MM.1S (cell line): Measurements from ENCODE around the gene BLOC1S4.

Source experiments
- DNase-seq: peaks from one replicate; pipeline ENCODE4 v3.0.0-alpha.2; 2015
- H2AFZ ChIP-seq: fragments of 300-600 bp; sonication (generic); 2 replicates; pipeline ENCODE4 v1.6.0; 2016; ENCODE audit warnings: antibody characterized with exemption, low read length
- H3F3A ChIP-seq: fragments of 300-600 bp; sonication (generic); 2 replicates; pipeline ENCODE4 v1.6.1; 2016; ENCODE audit warnings: mild to moderate bottlenecking, antibody characterized with exemption, low read length, moderate library complexity, mixed read lengths; ENCODE audit not compliant: insufficient read depth
- H3K27ac ChIP-seq: fragments of 300-600 bp; sonication (generic); 2 replicates; pipeline ENCODE4 v1.5.1; 2016; ENCODE audit warnings: mild to moderate bottlenecking, low read length
- H3K27me3 ChIP-seq: fragments of 300-600 bp; sonication (generic); replicated peaks from 2 replicates; pipeline ENCODE4 v1.6.0; 2016; ENCODE audit warnings: low read length; ENCODE audit not compliant: insufficient read depth
- H3K36me3 ChIP-seq: fragments of 300-600 bp; sonication (generic); replicated peaks from 2 replicates; pipeline ENCODE4 v1.6.1; 2016; ENCODE audit warnings: mild to moderate bottlenecking, low read length, mixed read lengths; ENCODE audit not compliant: insufficient read depth
- H3K4me1 ChIP-seq: fragments of 300-600 bp; sonication (generic); 2 replicates; pipeline ENCODE4 v1.6.1; 2016; ENCODE audit warnings: low read length, mixed read lengths
- H3K4me2 ChIP-seq: fragments of 300-600 bp; sonication (generic); 2 replicates; pipeline ENCODE4 v1.6.0; 2016; ENCODE audit warnings: low read depth, low read length
- H3K4me3 ChIP-seq: fragments of 300-600 bp; sonication (generic); 2 replicates; pipeline ENCODE4 v1.5.1; 2016; ENCODE audit warnings: low read length, mixed read lengths
- H3K79me2 ChIP-seq: fragments of 300-600 bp; sonication (generic); 2 replicates; pipeline ENCODE4 v1.6.1; 2016; ENCODE audit warnings: mixed run types, low read length, mixed read lengths
- H3K9ac ChIP-seq: fragments of 300-600 bp; sonication (generic); 2 replicates; pipeline ENCODE4 v1.6.1; 2016; ENCODE audit warnings: low read length, mixed read lengths
- H3K9me2 ChIP-seq: fragments of 300-600 bp; sonication (generic); replicated peaks from 2 replicates; pipeline ENCODE4 v1.6.1; 2016; ENCODE audit warnings: mild to moderate bottlenecking, low read length, mixed read lengths; ENCODE audit not compliant: insufficient read depth
- H3K9me3 ChIP-seq: fragments of 300-600 bp; sonication (generic); replicated peaks from 2 replicates; pipeline ENCODE4 v1.6.1; 2016; ENCODE audit warnings: mild to moderate bottlenecking, low read length, mixed read lengths; ENCODE audit not compliant: insufficient read depth
- H4K20me1 ChIP-seq: fragments of 300-600 bp; sonication (generic); 2 replicates; pipeline ENCODE4 v1.6.1; 2016; ENCODE audit warnings: mild to moderate bottlenecking, low read length, moderate library complexity, mixed read lengths; ENCODE audit not compliant: insufficient read depth
- EZH2 ChIP-seq: fragments of 300-600 bp; sonication (generic); optimal IDR thresholded peaks from 2 replicates; pipeline ENCODE3; 2017; ENCODE audit warnings: low read depth, mild to moderate bottlenecking, antibody characterized with exemption, low read length, mixed read lengths
- EZH2phosphoT487 ChIP-seq: fragments of 300-600 bp; sonication (generic); IDR thresholded peaks from 2 replicates; pipeline ENCODE4 v1.6.1; 2018; ENCODE audit warnings: antibody characterized with exemption, low read length
- TF ChIP-seq, protein P1 (sequence below): fragments of 300-600 bp; sonication (generic); IDR thresholded peaks from 2 replicates; pipeline ENCODE4 v1.5.1; 2016; ENCODE audit warnings: antibody characterized with exemption, low read length, mixed read lengths

The BLOC1S4 gene

GRCh38 chr4:6709230-6710114 lies 6.5 kb upstream of the BLOC1S4 start, which contains the start of gene MRFAP1L1:
Gene MRFAP1L1, minus strand, starts transcription at chr4:6709865. Its CDS starts 236 bp downstream, at chr4:6709629.
- DNase-seq = peak; percentile 97
- H3K9me3 ChIP-seq = 0 out of 2 replicates have a peak, but pooled peaks cover 5% of the 10 kb centered on the region
- H3K36me3 ChIP-seq = no peaks in the 10 kb centered on the region; the same call in 1 of the 2 replicates
- peak within 1 kb of the TSS; percentile 85 for H3K4me3 ChIP-seq
- TF ChIP-seq, protein P1, sequence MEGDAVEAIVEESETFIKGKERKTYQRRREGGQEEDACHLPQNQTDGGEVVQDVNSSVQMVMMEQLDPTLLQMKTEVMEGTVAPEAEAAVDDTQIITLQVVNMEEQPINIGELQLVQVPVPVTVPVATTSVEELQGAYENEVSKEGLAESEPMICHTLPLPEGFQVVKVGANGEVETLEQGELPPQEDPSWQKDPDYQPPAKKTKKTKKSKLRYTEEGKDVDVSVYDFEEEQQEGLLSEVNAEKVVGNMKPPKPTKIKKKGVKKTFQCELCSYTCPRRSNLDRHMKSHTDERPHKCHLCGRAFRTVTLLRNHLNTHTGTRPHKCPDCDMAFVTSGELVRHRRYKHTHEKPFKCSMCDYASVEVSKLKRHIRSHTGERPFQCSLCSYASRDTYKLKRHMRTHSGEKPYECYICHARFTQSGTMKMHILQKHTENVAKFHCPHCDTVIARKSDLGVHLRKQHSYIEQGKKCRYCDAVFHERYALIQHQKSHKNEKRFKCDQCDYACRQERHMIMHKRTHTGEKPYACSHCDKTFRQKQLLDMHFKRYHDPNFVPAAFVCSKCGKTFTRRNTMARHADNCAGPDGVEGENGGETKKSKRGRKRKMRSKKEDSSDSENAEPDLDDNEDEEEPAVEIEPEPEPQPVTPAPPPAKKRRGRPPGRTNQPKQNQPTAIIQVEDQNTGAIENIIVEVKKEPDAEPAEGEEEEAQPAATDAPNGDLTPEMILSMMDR = no peak; the same call in 1 of the 2 replicates
- TF ChIP-seq EZH2phosphoT487 (no peak), EZH2 (no peak)
- no peaks in the 10 kb centered on the region for H4K20me1 ChIP-seq
- H3K9ac ChIP-seq = peak within 1 kb of the TSS; percentile 69
- peak within 1 kb of the TSS; percentile 82 for H3K4me2 ChIP-seq
- peaks cover 27% of the 10 kb centered on the region for H3K79me2 ChIP-seq
- H3K4me1 ChIP-seq = peaks cover 13% of the 10 kb centered on the region; the same call in 1 of the 2 replicates
- H3K27ac ChIP-seq = peak within 1 kb of the TSS; percentile 24; the same call in 1 of the 2 replicates
- peaks cover 4% of the 10 kb centered on the region; the same call in 1 of the 2 replicates for H3F3A ChIP-seq
- H3K9me2 ChIP-seq = no peaks in the 10 kb centered on the region
- peak within 1 kb of the TSS; percentile 98 for H2AFZ ChIP-seq
- peaks cover 31% of the 10 kb centered on the region for H3K27me3 ChIP-seq

DNA sequence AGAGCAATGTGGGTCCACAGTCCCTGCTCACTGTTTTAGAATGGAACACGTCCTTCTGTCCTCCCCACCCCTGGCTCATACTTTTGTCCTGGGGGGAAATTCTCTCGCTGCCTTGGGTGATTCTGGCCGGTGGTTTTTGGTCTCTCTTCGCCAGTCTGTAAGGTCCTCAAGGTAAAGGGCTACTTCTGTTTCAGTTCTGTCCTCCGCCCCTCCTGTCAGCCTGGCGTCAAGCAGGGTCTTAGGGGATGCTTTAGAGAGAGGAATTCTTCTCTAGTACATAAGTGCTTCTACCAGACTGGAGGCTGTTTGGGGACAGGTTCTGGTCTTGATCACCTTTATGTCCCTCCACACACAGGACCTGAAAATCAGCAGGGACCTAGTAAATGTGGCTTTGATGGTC lies 5.7 kb upstream of the BLOC1S4 start:
- Histone ChIP-seq H3K4me2 (peak overlapping the region; percentile 82), H3K79me2 (peaks cover 27% of the 10 kb centered on the region), H3F3A (peaks cover 4% of the 10 kb centered on the region; the same call in 1 of the 2 replicates), H3K36me3 (no peaks in the 10 kb centered on the region; the same call in 1 of the 2 replicates), H3K27me3 (peaks cover 31% of the 10 kb centered on the region), H3K4me3 (peak overlapping the region; percentile 85), H3K27ac (no peak overlapping the region), H3K4me1 (peaks cover 13% of the 10 kb centered on the region; the same call in 1 of the 2 replicates), H3K9ac (peak overlapping the region; percentile 12; the same call in 1 of the 2 replicates), H4K20me1 (no peaks in the 10 kb centered on the region), H3K9me2 (no peaks in the 10 kb centered on the region), H2AFZ (peak overlapping the region; percentile 98), H3K9me3 (0 out of 2 replicates have a peak, but pooled peaks cover 5% of the 10 kb centered on the region)
- TF ChIP-seq EZH2 = no peak
- TF ChIP-seq EZH2phosphoT487 = no peak
- TF ChIP-seq, protein P1 = no peak
- DNase-seq = no peak

GRCh38 chr4:6710996-6711395 lies 5.0 kb upstream of the BLOC1S4 start:
- no peak overlapping the region for H3K4me2 ChIP-seq
- TF ChIP-seq EZH2 = no peak
- TF ChIP-seq EZH2phosphoT487 = no peak

More at GRCh38 chr4:6710996-6711395, 5.0 kb upstream of the BLOC1S4 start:
- H3K27me3 ChIP-seq = peaks cover 31% of the 10 kb centered on the region
- no peak overlapping the region for H2AFZ ChIP-seq
- peaks cover 4% of the 10 kb centered on the region; the same call in 1 of the 2 replicates for H3F3A ChIP-seq
- no peak overlapping the region for H3K9ac ChIP-seq
- H3K9me3 ChIP-seq = 0 out of 2 replicates have a peak, but pooled peaks cover 5% of the 10 kb centered on the region
- H3K27ac ChIP-seq = no peak overlapping the region
- H3K4me1 ChIP-seq = peaks cover 13% of the 10 kb centered on the region; the same call in 1 of the 2 replicates
- no peaks in the 10 kb centered on the region for H3K9me2 ChIP-seq
- no peaks in the 10 kb centered on the region; the same call in 1 of the 2 replicates for H3K36me3 ChIP-seq
- DNase-seq = no peak
- peaks cover 27% of the 10 kb centered on the region for H3K79me2 ChIP-seq
- no peak overlapping the region for H3K4me3 ChIP-seq
- H4K20me1 ChIP-seq = no peaks in the 10 kb centered on the region
